Retinal pigment epithelial cell (primary cell): Measurements from ENCODE around the gene NDFIP2.

Experiments used
- DNase-seq: peaks from one replicate; pipeline ENCODE4 v3.0.0-alpha.2; 2010; ENCODE audit warnings: low read depth
- H3K4me3 ChIP-seq: 2 replicates; pipeline ENCODE4 v1.5.1; 2011; ENCODE audit warnings: mild to moderate bottlenecking, low read length, control low read depth, moderate library complexity
- TF ChIP-seq, protein P1 (sequence below): conservative IDR thresholded peaks from 2 replicates; pipeline ENCODE4 v1.5.1; 2011; ENCODE audit warnings: low read depth, low read length, control low read depth, inconsistent platforms

NDFIP2 gene

DNA sequence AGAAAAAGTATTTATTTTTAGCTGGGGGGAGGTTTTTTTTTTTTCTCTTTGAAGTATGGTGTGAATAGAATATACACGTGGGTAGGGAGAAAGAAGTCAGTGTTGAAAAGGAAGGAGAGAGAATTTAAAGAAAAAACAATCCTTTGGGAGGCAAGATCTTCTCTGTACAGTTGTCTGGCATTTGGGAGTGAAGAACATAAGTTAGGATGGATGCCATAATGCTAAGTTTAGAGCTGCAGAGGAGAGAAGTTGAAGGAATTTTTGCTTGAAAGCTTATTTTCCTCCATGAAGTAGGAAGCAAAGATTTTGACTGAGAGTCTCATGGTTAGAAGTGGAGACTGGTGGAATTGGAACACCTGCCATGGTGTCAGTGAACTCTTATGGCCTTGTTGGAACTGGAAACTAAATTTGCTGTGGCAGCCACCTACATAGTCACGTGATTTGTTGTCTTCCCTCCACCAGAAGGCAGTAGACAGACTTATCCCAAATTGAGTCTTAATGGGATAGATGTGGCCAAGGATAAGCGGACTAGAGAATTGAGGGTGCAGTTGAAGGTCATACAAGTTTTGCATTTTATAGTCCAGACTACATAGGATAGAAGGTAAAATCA, 22.0 kb downstream of the NDFIP2 start:
- no peak overlapping the region for H3K4me3 ChIP-seq
- no peak for DNase-seq

DNA sequence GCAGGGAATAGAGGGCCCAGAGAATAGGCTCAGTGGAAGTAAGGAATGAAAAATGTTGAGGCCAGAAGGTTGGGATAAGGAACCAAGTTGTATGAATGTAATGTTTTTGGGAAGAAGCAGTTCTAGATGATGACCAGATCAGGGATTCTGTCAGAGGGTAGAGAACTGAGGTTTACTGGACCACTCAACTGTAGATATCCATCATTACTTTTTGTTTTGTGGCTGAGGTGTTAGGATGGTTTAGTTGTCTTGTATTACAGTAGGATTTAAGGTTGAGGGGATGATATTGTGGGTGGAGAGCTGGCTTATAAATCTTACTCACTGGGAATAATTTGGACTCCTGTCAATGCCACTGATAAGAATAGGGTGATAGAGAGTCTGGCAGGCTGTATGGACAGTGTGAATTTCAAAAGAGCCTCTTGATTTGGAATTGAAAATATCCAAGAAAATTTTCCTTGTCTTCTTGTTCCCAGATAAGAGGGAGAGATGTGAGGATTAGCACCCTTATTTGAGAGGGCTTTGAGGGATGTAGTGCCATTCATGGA, 22.6 kb downstream of the NDFIP2 start:
- H3K4me3 ChIP-seq: no peak overlapping the region
- no peak for DNase-seq
- TF ChIP-seq, protein P1, sequence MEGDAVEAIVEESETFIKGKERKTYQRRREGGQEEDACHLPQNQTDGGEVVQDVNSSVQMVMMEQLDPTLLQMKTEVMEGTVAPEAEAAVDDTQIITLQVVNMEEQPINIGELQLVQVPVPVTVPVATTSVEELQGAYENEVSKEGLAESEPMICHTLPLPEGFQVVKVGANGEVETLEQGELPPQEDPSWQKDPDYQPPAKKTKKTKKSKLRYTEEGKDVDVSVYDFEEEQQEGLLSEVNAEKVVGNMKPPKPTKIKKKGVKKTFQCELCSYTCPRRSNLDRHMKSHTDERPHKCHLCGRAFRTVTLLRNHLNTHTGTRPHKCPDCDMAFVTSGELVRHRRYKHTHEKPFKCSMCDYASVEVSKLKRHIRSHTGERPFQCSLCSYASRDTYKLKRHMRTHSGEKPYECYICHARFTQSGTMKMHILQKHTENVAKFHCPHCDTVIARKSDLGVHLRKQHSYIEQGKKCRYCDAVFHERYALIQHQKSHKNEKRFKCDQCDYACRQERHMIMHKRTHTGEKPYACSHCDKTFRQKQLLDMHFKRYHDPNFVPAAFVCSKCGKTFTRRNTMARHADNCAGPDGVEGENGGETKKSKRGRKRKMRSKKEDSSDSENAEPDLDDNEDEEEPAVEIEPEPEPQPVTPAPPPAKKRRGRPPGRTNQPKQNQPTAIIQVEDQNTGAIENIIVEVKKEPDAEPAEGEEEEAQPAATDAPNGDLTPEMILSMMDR: no peak

More for the DNA sequence above, 22.0 kb downstream of the NDFIP2 start:
- TF ChIP-seq, protein P1: no peak

DNA sequence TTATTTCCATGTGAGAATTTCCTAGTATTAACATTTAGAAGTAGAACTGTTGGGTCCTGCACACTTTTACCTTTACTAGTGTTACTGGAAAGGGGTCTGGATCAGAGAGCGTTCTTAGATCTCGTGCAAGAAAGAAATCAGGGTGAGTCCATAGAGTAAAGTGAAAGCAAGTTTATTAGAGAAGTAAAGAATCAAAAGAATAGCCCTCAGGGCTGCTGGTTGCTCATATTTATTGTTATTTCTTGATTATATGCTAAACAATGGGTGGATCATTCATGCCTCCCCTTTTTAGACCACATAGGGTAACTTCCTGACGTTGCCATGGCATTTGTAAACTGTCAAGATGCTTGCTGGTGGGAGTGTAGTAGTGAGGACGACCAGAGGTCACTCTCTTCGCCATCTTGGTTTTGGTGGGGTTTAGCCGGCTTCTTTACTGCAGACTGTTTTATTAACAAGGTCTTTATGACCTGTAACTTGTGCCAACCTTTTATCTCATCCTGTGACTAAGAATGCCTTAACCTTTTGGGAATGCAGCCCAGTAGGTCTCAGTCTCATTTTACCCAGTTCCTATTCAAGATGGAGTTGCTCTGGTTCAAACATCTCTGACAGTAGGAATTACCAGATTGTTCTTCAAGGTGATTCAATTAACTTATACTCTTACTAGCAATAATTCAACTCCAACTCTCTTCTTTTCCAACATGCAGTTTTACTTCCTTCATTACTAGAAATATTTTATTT, 27.4 kb downstream of the NDFIP2 start:
- DNase-seq: no peak
- TF ChIP-seq, protein P1: no peak
- H3K4me3 ChIP-seq: no peak overlapping the region

DNA sequence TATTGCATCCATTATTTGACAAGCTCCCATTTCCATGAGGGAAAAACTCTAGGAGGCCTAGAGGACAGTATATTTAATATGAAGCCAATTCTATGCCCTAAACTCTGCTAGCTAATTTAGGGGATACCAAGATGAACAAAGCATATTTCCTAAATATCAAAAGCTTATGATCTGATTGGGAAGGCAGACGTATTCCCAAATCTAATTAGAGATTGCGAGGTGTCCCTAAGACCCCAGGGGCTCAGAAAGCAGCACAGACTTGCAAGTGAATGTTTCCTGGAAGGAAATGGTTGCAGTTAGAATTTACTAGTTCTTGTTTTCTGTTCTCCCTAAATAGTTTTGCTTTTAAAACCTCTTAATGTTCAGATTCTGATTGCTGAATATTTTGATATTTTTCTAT, 30.7 kb downstream of the NDFIP2 start:
- TF ChIP-seq, protein P1: no peak
- H3K4me3 ChIP-seq: no peak overlapping the region
- DNase-seq: no peak

DNA sequence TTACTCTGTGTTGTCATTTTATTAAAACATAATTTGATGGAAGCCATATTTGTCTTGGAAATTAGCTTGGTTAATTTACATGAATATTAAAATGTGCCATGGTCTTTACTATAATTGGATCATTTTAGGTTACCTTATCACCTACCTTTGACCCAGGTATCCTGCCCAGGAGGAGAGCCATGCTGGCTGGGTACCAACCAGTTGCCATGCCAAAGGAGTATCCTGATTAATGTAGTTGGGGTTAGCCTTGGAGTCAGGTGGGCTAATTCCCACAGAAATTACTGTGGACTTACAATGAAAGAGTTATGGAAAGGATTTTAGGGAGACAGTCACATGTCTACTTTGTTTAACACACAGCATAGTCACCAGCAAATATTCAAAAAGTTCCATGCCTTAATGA, 32.0 kb downstream of the NDFIP2 start:
- no peak for DNase-seq
- TF ChIP-seq, protein P1: no peak
- no peak overlapping the region for H3K4me3 ChIP-seq

DNA sequence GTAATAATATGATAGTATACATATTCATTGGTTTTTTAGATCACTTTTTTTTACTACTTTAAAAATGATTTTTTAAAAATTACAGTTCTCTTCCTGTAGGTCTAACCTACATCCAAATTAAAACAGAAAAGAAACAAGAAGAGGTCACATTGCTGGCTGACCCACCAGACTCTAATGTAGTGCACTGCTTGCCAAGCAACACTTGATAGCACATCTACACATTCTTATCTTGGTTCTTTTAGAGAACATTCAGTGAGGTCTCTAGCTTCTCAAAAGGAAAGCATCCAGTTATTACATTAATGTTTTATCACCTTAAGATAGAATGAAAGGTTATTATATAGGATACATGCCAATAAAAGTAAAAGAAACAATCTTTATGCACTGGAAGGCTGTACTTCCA, 35.6 kb downstream of the NDFIP2 start:
- TF ChIP-seq, protein P1: no peak
- H3K4me3 ChIP-seq: no peak overlapping the region
- DNase-seq: no peak

DNA sequence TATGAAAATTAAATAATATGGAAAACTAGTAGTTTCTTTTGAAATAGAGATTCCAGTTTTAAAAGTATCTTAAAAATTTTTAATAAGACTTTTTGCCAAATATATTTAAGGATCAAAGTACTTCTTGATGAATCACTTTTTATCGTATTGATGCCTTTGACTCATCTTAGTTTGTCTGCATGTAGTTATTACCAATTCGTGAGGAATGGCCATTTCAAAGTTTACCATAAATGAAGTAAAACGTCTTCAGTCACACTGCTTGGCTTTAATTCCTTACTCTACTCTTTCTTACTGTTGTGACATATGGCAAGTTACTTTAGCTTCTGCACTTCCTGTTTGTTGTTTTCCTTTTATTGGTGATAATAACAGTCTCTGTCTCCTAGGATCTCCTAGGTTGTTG, 38.3 kb downstream of the NDFIP2 start:
- no peak overlapping the region for H3K4me3 ChIP-seq
- no peak for DNase-seq
- TF ChIP-seq, protein P1: no peak
